Measurements from ENCODE around the gene IPCEF1.

IPCEF1 gene

GRCh38 chr6:154289818-154290508 is 66.6 kb downstream of the IPCEF1 start:
- no peak for DNase-seq

- no peak for DNase-seq
Measured at GRCh38 chr6:154285826-154286225, 70.8 kb downstream of the IPCEF1 start.

GRCh38 chr6:154284313-154284853 is 72.2 kb downstream of the IPCEF1 start:
- no peak for DNase-seq

DNA sequence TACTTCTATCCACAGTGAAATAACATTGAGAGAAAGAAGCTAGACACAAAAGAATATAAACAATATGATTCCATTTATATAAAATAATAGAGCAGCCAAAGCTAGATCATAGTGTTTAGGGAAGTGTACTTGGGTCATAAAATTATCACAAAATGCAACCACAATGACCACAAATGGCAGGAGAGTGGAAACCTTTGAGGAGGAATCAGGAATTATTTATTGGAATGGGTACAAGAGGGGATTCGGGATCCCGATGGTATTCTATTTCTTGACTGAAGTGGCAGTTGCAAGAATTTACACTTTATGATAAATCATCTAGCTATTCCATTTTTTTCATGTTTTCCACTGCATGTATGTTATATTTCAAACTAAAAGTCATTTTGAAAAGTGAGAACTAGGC is 76.1 kb downstream of the IPCEF1 start:
- no peak for DNase-seq

- no peak for DNase-seq
Measured at GRCh38 chr6:154277629-154278017, 79.0 kb downstream of the IPCEF1 start.

- no peak for DNase-seq
Measured at GRCh38 chr6:154276810-154277628, 79.6 kb downstream of the IPCEF1 start.

- DNase-seq = no peak
Measured at GRCh38 chr6:154274168-154274567, 82.4 kb downstream of the IPCEF1 start.

- DNase-seq = no peak
Measured at GRCh38 chr6:154268486-154268885, 88.1 kb downstream of the IPCEF1 start.

DNA sequence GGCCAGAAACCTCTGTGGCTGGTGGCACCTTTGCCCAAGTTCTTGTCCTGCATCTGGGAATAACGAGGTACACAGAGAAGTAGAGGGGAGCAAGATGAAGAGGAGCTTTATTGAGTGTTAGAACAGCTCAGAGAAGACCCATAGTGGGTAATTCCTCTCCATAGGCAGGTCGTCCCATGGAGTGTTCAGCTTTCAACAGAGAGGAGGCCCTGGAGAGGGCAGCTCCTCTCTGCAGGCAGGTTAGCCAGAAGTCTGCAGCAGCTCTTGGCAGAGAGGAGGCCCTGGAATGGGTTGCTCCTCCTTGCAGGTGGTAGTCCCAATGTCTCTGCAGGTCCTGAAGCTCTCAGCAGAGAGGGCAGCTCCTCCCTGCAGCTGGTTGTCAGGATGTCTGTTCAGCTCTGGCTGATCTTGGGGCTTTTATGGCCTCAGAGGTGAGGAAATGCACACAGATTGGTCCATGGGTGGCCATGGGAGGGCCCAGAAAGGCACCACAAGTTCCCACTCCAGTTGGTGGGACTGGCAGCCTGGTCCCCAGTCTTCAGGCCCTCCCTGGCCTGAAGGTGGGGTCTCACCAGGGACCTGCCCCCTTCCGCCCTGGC is 89.0 kb downstream of the IPCEF1 start:
- no peak for DNase-seq

DNA sequence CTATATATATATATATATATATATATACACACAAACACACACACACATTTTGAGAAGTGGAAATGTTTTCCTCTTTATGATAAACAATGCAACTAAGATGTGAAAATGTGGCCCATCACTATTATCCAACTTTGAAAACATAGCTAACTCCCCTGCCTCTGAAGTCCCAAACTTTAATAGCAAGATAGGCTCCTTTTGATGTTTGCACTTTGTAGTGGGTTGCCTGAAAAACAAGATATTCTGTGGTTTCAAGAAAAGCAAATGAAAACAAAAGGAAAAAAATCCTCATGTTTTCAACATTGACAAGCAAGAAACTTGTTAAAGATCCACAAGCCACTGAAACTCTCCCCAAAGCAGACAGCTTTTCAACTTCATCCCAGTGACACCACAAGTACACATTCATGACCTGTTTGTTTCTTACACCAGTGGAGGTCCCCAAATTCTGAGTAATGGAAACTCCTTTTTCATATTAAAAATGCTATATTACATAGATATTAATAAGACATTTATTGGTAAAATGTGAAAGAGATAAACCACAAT is 90.0 kb downstream of the IPCEF1 start:
- no peak for DNase-seq

DNA sequence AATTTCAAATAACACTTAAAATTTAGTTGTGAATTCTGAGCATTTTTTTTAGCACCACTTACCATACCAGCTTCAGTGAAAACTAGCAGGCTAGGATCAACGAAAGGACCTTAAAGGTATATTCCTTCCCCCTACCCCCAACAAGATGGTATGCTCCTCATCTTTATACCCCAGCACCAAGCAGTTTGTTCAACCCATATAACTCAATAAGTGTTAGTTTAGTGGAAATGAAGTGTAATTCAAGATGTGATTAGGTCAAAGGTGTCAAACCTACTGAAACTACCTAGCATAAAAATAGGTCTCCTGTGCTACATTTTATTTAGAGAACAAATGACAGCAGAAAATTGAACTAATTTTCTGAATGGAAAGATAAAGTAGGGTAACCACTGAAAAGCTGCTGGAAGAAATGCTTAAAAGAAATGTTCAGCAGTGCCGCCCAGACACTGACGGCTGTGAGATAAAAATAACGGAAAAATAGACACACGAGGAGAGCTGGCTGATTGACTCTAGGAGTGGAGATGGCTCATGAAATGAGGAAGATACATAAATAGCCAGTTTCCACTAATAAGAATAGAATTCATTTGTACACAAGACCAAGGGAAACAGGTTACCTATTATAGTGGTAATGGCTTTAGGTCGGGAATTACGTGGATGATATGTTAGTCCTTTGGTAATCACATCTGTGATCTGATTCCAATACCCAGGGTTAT is 94.8 kb downstream of the IPCEF1 start:
- DNase-seq = no peak

DNA sequence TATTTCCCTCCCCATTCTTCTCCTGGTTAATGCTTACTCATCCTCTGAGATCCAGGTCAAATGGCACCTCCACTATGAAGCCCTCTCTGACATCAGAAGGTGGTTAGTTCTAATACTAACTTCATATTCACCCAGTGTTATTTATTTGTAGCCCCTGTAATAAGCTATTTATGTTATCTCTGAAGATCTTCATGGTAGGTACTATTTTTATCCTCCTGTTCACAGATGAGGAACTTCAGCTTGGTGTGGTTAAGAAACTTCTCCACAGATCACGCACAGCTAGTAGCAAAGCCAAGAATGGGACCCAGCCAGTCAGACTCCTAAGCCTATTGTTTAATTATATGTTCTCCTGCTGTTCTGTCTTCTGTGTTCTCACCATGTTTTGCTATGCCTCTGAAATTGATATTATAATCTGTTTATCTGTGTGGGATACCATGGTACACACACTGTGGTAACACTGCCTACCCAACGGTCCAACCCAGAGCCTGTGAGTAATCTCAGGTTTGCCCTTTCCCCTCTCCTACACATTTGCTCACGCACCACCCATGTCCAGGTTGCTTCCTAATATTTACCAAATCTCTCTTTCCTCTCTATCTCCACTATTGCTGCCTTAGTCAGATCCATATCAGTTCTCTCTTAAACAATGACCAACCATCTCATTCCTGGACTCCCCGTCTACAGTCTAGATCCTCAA is 98.4 kb downstream of the IPCEF1 start:
- no peak for DNase-seq

- DNase-seq = no peak
Measured at GRCh38 chr6:154257067-154257466, 99.5 kb downstream of the IPCEF1 start.

DNA sequence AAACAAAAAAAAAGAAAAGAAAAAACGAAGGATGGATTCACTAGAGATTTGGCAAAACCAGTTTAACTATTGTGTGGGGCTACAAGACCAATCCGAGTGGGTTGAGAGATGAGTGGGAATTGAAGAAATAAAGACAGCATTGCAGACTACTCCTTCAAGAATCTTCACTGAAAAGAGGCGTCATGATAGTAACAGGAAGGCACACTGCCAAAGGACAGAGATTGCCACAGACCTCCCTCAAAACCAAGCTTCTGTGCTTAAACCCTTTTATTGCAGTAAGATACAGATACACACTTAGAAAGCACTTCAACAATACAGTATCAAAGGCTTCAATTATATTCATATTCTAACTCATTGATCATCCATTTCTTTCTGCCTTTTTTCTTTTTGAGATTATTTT is 103.9 kb downstream of the IPCEF1 start:
- no peak for DNase-seq

GRCh38 chr6:154251116-154251515 is 105.5 kb downstream of the IPCEF1 start:
- no peak for DNase-seq

DNA sequence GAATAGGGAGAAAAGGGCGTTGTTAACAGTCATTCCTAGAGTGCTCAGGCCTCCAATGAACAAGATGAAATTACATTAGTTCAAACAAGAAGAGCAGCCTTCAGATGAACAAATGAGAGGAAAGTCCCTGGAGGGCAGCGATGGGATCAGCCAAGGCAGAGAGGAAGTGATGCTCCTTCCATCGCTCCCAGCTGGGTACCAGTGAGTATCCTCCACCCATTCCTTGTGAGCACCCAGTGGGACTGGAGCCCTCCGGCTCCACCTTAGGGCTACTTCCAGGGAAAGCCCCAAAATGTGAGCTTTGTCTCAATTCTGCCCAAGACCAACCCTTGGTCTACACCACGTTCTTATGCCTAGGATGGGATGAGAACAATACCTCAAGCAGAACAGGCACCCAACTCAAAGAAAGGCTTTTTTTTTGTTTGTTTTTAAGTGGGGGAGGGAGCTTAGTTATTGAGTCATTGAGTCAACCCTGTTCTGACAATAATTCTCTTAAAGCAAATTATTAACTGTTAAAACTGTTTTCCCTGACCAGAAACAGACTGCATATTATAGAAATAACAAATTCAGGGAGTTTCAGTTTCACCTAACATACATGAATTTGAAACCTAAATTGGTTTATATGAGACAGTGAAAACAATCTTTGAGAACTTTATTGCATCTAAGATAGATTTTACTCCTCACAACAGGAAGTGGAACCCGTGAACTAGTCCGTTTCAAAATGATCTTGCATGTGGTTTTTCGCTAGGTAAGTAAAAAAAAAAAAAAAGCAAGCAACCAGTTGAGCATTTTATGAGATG is 106.9 kb downstream of the IPCEF1 start:
- DNase-seq = no peak

GRCh38 chr6:154247119-154247861 is 109.3 kb downstream of the IPCEF1 start:
- DNase-seq = no peak

- no peak for DNase-seq
Measured at GRCh38 chr6:154246723-154247118, 109.9 kb downstream of the IPCEF1 start.

DNA sequence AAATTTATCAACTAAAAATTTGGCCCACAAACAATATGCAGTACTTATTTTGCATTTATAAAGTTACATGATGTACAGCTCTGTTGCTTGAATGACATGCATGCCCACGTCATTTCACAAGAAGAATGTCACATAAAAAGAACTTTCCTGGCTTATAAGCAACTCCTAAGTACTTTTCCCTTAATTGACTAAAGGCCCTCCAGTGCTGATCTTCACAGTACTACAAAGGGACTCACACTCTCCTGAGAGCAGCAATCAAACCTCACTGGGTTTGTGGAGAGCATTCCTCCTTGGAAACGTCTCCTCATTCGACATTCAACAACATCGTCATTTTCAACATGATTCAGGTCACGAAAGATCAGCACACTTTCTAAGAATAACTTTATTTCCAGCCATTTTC is 111.1 kb downstream of the IPCEF1 start:
- no peak for DNase-seq
